Posterior vena cava (tissue), 2 donors: ENCODE data around the gene IL18BP. TPM values are rescaled to one million over a fixed set of nuclear protein-coding genes. Genes with fewer than 3 reads are reported as not detected.

Experiments used
- DNase-seq: peaks from one replicate; pipeline ENCODE4 v3.0.0-alpha.2; 2020; ENCODE audit warnings: low spot score
- intact Hi-C, 2 donors: fragments of 100-400 bp; cut with DNase I; formaldehyde crosslinking; loops; one replicate each; pipeline versions ENCODE4 v1.14.1 to v1.14.2; 2022 to 2023
- total RNA-seq, 2 donors: library from RNA; stranded (reverse); fragmentation: NEBNext Ultra II Directional; extraction: Animal tissue kit (Norgen Biotek cat#: 25700); gene quantifications; one replicate each; pipeline ENCODE4 v1.2.1, GENCODE V29; 2021
- donor health status: DM: yes; HTN: yes; CAD: no.
- donor health status: DM: yes; HTN: yes; CAD: no.

IL18BP gene
- total RNA-seq, 2 donors from 2014 or later, result 11.3 to 13.0 TPM

GRCh38 chr11:72007089-72007476, 8.4 kb downstream of the IL18BP start:
- intact Hi-C loops, result no loop called here
- DNase-seq, result no peak

DNA sequence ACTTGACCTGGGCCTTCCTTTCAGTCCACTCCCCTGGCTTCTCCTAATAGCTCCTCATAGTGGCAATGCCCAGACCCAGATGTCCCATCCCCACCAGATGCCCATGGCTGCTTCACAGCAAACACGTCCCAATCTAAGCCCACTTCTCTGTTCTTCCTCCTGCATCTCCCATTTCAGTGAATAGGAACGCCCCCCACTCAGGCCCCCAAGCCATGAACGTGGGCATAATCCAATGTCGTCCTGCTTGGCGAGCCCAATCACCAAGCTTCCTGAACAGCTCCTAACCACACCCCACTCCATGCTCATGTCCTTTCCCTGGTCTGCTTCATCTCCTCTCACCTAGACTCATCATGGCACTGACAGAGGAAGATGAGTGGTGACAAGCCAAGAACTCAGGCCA, 8.9 kb downstream of the IL18BP start:
- intact Hi-C loops, result no loop called here
- no peak for DNase-seq

GRCh38 chr11:72008728-72009127, 10.0 kb downstream of the IL18BP start:
- no peak for DNase-seq
- intact Hi-C loops, result no loop called here

DNA sequence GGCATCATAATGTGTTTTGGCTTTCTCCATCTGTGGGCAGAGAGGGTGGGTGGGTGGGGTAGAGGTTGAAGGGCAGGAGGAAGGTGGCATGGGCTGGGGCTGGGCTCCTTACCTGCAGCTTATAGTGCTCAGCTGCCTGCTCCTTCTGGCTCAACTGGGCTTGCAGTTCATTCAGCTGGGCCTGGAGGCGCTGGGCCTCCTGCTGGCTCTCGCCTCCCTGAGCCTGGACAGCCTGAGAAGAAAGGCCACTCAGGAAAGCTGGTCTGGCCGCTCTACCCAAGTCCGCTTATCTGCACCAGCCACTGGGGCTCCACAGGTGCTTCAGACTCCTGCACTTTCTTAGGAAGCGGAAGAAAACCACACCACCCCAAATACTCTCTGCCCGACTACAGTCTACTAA, 10.4 kb downstream of the IL18BP start:
- intact Hi-C loops, result no loop called here
- no peak for DNase-seq

GRCh38 chr11:72010529-72011233, 12.0 kb downstream of the IL18BP start:
- no peak for DNase-seq
- intact Hi-C loops, result loop anchor here in 1 of 2 donors (10.0 kb wide), 1 partner anchor 224 kb away; no protein-coding TSS in a partner anchor

DNA sequence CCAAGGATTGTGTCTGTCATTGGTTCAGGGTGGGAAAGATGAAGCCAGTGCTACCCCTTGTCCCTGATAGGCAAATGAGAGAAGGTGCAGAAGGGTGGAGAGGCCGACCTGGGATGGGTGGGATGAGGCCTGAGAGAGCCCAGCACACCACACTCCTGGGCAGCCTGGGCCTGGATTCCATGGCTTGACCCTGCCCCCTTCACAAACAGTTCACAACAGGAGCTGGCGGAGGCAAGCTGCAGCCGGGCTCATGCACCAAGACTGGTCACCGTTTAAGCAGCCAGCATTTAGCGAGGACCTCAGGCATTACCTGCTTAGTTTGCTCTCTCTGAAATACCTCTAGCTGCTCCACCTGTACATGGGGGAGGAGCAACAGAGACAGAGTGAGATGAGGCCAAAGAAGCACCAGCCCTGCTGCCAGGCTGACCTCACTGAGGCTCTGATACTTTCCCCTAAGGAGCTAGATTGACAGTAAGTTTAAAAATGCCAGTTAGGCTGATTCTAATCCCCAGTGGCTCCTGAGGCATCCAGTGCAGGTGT, 13.5 kb downstream of the IL18BP start:
- no peak for DNase-seq
- intact Hi-C loops, result loop anchor here in 1 of 2 donors (10.0 kb wide), 1 partner anchor 223 kb away; no protein-coding TSS in a partner anchor

DNA sequence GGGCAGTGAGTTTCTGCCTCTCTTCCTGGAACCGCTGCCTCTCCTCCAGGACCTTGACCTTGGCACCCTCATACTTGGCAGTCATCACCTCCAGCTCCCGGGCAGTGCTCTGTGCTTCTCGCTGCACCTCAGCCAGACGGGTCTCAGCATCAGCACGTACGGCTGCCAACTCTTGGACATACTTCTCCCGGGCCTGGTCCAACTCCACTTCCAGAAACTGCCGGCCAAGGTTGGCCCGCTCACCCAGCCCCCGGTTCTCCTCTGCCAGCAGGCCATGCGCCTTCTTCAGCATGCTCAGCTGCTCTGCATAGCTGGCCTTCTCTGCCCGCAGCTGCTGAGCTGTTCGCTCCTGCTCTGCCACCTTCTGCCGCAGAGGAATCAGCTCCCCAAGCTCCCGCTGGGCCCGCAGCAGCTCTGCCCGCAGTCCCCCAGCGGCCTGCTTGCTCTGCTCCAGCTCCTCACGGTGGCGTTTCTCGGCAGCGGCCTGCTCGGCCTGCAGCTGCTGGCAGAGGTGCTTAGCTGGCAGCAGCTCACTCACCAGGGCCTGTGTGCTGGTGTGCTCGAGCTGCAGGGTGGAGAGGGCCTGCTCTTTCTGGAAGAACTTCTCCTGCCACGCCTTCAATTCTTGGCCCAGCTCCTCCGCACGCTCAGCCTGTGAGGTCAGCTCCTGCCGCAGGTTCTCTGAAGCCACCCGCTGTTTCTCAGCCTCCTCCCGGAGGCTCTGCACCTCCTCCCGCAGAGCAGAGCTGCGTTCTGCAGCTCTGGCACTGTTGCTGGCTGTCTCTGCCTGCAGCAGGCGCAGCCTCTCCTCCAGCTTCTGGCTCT, 14.4 kb downstream of the IL18BP start:
- intact Hi-C loops, result loop anchor here in 1 of 2 donors (10.0 kb wide), 1 partner anchor 222 kb away; no protein-coding TSS in a partner anchor
- DNase-seq, result peak; percentile 91

DNA sequence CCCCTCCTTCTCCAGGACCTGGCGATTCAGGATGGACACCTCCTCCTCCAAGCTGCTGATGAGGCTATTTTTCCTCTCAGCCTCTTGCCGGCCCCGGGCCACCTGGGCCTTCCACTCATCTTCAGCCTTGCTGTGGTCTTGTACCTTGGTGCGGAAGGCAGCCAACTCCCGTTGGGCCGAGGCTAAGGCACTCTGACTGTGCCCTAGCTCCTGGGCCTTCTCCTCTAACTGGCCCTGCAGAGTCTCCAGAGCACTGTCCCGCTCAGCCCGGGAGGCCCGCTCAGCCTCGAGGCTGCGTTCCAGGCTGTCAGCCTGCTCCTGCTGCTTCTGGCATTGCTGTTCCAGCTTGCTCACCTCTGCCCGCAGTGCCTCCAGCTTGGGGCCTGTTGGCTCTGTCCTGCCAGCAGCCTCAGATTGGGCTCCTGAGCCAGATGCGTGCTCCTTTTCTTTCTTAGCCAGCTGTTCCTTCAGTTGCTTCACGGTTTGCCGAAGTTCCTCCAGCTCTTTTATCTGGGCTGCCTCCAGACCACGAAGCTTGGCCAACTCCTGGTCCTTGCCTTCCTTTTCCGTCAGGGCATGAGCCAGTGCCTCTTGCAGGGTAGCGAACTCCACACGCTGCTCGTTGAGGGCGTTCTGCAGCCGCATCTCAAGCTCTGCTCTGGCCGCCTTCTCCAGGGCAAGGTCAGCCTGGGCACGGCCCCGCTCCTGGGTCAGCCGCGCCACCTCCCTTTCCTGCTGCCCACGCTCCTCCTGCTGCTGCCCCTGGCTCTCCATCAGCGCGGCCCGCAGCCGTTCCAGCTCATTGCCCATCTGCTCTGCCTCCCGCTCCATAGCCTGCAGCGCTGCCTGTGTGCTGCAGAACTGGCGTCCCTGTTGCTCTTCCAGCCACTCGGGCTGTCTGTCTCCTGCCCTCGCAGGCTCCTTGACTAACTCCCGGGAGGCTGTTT, 15.3 kb downstream of the IL18BP start:
- intact Hi-C loops, result loop anchor here in 1 of 2 donors (10.0 kb wide), 1 partner anchor 221 kb away; no protein-coding TSS in a partner anchor
- DNase-seq, result no peak

- intact Hi-C loops, result loop anchor here (5.0 to 10.0 kb wide), 2 partner anchors 82 to 220 kb away; no protein-coding TSS in a partner anchor
Measured at GRCh38 chr11:72014761-72015320, 16.1 kb downstream of the IL18BP start.

GRCh38 chr11:72015511-72016061, 16.9 kb downstream of the IL18BP start:
- no peak for DNase-seq
- intact Hi-C loops, result loop anchor here (5.0 to 10.0 kb wide), 2 partner anchors 82 to 219 kb away; no protein-coding TSS in a partner anchor

More at GRCh38 chr11:72014761-72015320, 16.1 kb downstream of the IL18BP start:
- DNase-seq, result no peak

DNA sequence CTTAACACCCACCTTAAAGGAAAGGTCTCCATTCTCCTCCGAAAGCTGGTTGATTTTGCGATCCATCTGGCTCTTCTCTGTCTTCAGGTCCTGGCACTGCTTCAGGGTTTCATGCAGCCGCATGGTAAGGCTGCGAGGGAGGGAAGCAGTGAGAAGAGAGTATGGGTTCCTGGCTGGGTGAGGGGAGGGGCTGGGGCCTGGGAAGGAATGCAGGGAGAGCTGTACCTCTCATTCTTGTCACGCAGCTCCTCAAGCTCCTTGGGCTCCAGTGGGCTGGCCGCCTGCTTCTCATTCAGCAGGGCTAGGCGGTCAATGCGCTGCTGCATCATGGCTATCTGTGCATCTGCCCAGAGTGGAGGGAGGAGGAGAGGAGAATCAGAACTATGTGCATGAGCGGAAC, 19.5 kb downstream of the IL18BP start:
- intact Hi-C loops, result loop anchor here (5.0 to 10.0 kb wide), 2 partner anchors 79 to 217 kb away; no protein-coding TSS in a partner anchor
- no peak for DNase-seq

DNA sequence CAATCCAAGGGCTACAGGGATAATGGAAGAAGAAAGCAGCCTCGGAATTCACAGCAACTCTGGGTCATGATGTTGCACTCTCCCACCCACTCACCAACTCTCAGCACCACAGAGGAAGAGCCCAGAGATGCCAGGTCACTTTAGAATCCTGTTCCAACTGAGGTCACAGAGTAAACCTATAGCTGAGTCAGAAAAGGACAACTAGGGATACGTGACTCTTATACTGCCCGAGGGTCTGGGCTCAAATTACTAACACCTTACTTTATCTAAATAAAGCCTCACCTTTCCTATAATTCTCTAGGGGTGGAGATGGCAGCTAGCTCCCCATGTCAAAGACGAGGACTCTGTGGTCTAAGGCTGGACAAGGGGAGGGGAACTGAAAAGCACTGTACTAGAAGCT, 24.6 kb downstream of the IL18BP start:
- no peak for DNase-seq
- intact Hi-C loops, result loop anchor here in 1 of 2 donors (10.0 kb wide), 1 partner anchor 201 kb away; the partner anchor contains the start of gene INPPL1

DNA sequence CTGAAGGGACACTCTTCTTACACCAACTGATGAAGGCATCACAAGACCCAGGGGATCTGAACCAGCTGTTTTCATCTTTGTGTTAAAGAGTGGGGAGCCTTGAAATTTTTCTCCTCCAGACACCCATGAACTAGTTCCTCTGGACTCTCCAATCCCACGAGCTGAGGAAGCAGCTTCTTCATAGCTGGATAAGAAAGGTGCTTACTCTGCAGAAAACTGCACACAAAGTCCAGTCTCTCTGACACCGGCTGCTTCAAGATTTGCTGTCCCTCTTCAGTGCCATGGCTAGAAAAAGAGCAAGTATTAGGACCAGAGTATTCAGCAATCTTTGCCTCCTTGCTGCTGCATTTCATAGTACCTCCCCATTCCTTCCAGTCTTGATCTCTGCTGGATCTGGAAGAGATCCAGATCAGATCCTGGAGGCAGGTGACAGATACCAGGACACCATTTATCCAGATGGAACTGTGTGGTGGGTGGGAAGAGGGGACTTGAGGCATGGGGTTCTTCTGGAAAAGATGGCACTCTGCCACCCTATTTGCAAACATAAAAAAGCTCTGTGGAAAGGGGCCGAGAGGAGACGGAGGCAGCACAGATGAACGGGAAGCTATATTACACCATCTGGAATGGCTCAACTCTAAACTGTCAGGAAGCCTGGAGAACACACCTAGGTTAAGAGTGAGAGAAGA, 25.5 kb downstream of the IL18BP start:
- no peak for DNase-seq
- intact Hi-C loops, result loop anchor here (2.0 to 10.0 kb wide), 2 partner anchors 67 to 201 kb away; partner anchors contain the start of gene INPPL1 (in 1 of the 2)

DNA sequence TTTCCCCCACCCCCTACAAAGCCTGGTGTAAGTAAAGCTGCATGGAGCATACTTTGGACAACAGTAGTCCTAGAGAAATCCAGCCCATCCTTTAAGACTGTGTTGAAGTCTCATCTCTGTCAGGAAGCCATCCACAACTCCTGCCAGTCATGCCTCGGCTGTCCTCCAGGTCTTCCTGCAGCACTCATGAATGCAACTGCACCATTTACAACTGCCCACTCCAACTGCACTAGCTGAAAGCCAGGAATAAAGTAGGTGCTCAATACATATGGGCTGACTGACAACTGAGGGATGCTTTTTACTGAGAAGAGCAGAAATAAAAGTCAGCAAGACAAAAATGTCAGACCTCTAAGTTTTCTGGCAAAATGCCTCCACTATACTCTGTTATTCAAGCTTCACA, 27.4 kb downstream of the IL18BP start:
- no peak for DNase-seq
- intact Hi-C loops, result loop anchor here in 1 of 2 donors (5.0 to 10.0 kb wide), 2 partner anchors 66 to 199 kb away; partner anchors contain the start of gene INPPL1

GRCh38 chr11:72030472-72031045, 31.9 kb downstream of the IL18BP start:
- intact Hi-C loops, result no loop called here
- no peak for DNase-seq

- intact Hi-C loops, result loop anchor here in 1 of 2 donors (5.0 kb wide), 1 partner anchor 46 kb away; the partner anchor contains the start of genes LRRC51 and NUMA1
- DNase-seq, result no peak
Measured at GRCh38 chr11:72036687-72037086, 38.0 kb downstream of the IL18BP start.
